Common myeloid progenitor, CD34-positive (primary cell): Measurements from ENCODE around the gene LHX2.
"Not testable (repeated sequence)": the region's sequence is repeated elsewhere in the genome, so short reads cannot be mapped to it uniquely, and the experiment has no call there.

Experiments
- CTCF ChIA-PET: fragments of 350-600 bp; sonication (Branson Sonifier 250); formaldehyde crosslinking; loops from one replicate; lab custom pipeline; 2021; ENCODE audit warnings: antibody characterized with exemption; lab: Charles Lee
- POLR2A ChIA-PET: fragments of 350-600 bp; sonication (Branson Sonifier 250); formaldehyde crosslinking; loops from one replicate; lab custom pipeline; 2021; ENCODE audit warnings: antibody characterized with exemption; lab: Charles Lee
- DNase-seq, 3 donors: peaks; one replicate each; pipeline versions ENCODE4 v3.0.0 to v3.0.0-alpha.2; 2013
- H3K27ac ChIP-seq, 2 experiments: 1 replicate in 1 of 2; 2 replicates in 1 of 2; pipeline ENCODE4 v1.7.0; 2013; ENCODE audit warnings: inconsistent platforms in 2 of 2, low read length in 2 of 2, mild to moderate bottlenecking in 2 of 2, low read depth in 1 of 2, moderate library complexity in 1 of 2; ENCODE audit not compliant: severe bottlenecking in 2 of 2, insufficient read depth in 1 of 2, poor library complexity in 1 of 2
- H3K27me3 ChIP-seq, 5 experiments: replicated peaks in 2 of 5; 1 replicate in 3 of 5; 2 replicates in 2 of 5; pipeline versions ENCODE4 v1.6.1 to v1.7.0; 2013; ENCODE audit warnings: low read length in 4 of 5, mild to moderate bottlenecking in 2 of 5, moderate library complexity in 2 of 5, inconsistent platforms in 1 of 5; ENCODE audit not compliant: insufficient read depth in 5 of 5, control insufficient read depth in 4 of 5
- H3K36me3 ChIP-seq, 4 experiments: 1 replicate in 2 of 4; 2 replicates in 2 of 4; pipeline versions ENCODE4 v1.6.1 to v1.7.0; 2013; ENCODE audit warnings: low read length in 3 of 4, control low read depth in 1 of 4, mild to moderate bottlenecking in 1 of 4; ENCODE audit not compliant: control insufficient read depth in 4 of 4, insufficient read depth in 4 of 4
- H3K4me1 ChIP-seq, 4 experiments: 1 replicate in 3 of 4; 2 replicates in 1 of 4; pipeline versions ENCODE4 v1.6.1 to v1.7.1; 2013; ENCODE audit warnings: low read length in 3 of 4, mild to moderate bottlenecking in 3 of 4, control low read depth in 1 of 4, inconsistent platforms in 1 of 4, moderate library complexity in 1 of 4; ENCODE audit not compliant: control insufficient read depth in 4 of 4, insufficient read depth in 4 of 4; ENCODE audit errors: control extremely low read depth in 1 of 4
- H3K4me3 ChIP-seq, 7 experiments: 1 replicate in 4 of 7; 2 replicates in 3 of 7; pipeline versions ENCODE4 v1.5.1 to v1.7.0; 2013; ENCODE audit warnings: mild to moderate bottlenecking in 7 of 7, low read length in 6 of 7, moderate library complexity in 6 of 7, inconsistent platforms in 2 of 7, low read depth in 2 of 7, control low read depth in 1 of 7; ENCODE audit not compliant: insufficient read depth in 4 of 7, control insufficient read depth in 1 of 7; ENCODE audit errors: extremely low read depth in 1 of 7
- H3K9me3 ChIP-seq, 5 experiments: 1 replicate in 4 of 5; 2 replicates in 1 of 5; pipeline versions ENCODE4 v1.6.1 to v1.7.1; 2013; ENCODE audit warnings: low read length in 4 of 5, mild to moderate bottlenecking in 2 of 5, inconsistent platforms in 1 of 5, low read depth in 1 of 5, moderate library complexity in 1 of 5; ENCODE audit not compliant: control insufficient read depth in 4 of 5, insufficient read depth in 2 of 5; ENCODE audit errors: control extremely low read depth in 1 of 5
- WGBS: methylation state at CpG from one replicate; pipeline ENCODE4 v1.1.5; 2013; ENCODE audit not compliant: insufficient coverage; 5-methylcytosine and 5-hydroxymethylcytosine counted together

LHX2 gene

GRCh38 chr9:123974471-123974870 lies 37.1 kb upstream of the LHX2 start:
- no peaks in the 10 kb centered on the region for H3K36me3 ChIP-seq
- peaks cover 0 to 11% (median 5%) of the 10 kb centered on the region in 5 experiments for H3K9me3 ChIP-seq
- ChIA-PET POLR2A (no interaction called here), CTCF (no interaction called here)
- H3K4me1 ChIP-seq, result no peaks in the 10 kb centered on the region
- H3K27ac ChIP-seq, result no peak overlapping the region
- WGBS, result 80% methylated on average over 11 of the region's 12 CpGs
- H3K4me3 ChIP-seq, result no peak overlapping the region
- DNase-seq, result no peak
- H3K27me3 ChIP-seq, result peaks cover 0 to 40% (median 6%) of the 10 kb centered on the region in 5 experiments

- H3K4me3 ChIP-seq, result no peak overlapping the region
- no peak for DNase-seq
- H3K27me3 ChIP-seq, result peaks cover 0 to 53% (median 10%) of the 10 kb centered on the region in 5 experiments
- WGBS, result 92% methylated on average over 3 of the region's 3 CpGs
- H3K27ac ChIP-seq, result no peak overlapping the region
- H3K36me3 ChIP-seq, result no peaks in the 10 kb centered on the region
- H3K9me3 ChIP-seq, result peaks cover 0 to 15% (median 8%) of the 10 kb centered on the region in 5 experiments
- POLR2A ChIA-PET, result no interaction called here
- CTCF ChIA-PET, result no interaction called here
- H3K4me1 ChIP-seq, result no peaks in the 10 kb centered on the region
Observed at GRCh38 chr9:123975871-123976270, 35.7 kb upstream of the LHX2 start.

- H3K9me3 ChIP-seq, result peaks cover 0 to 15% (median 8%) of the 10 kb centered on the region in 5 experiments
- DNase-seq, H3K36me3 ChIP-seq, H3K27ac ChIP-seq, H3K4me1 ChIP-seq, POLR2A ChIA-PET, CTCF ChIA-PET, H3K4me3 ChIP-seq: not testable (repeated sequence)
- WGBS, result no CpG with 5 or more reads among the region's 9 CpGs
- H3K27me3 ChIP-seq, result peaks cover 0 to 53% (median 13%) of the 10 kb centered on the region in 5 experiments
Observed at GRCh38 chr9:123976579-123976978, 35.0 kb upstream of the LHX2 start.

GRCh38 chr9:123978981-123979380 lies 32.6 kb upstream of the LHX2 start:
- Histone ChIP-seq H3K4me3 (no peak overlapping the region), H3K4me1 (no peaks in the 10 kb centered on the region), H3K9me3 (peaks cover 0 to 9% (median 8%) of the 10 kb centered on the region in 5 experiments), H3K36me3 (no peaks in the 10 kb centered on the region), H3K27ac (no peak overlapping the region), H3K27me3 (peaks cover 0 to 54% (median 21%) of the 10 kb centered on the region in 5 experiments)
- ChIA-PET POLR2A (no interaction called here), CTCF (no interaction called here)
- 100% methylated on average over 3 of the region's 5 CpGs for WGBS
- DNase-seq, result no peak

GRCh38 chr9:123982535-123982934 lies 29.0 kb upstream of the LHX2 start:
- DNase-seq, result no peak
- ChIA-PET POLR2A (no interaction called here), CTCF (no interaction called here)
- no peaks in the 10 kb centered on the region for H3K36me3 ChIP-seq
- H3K27ac ChIP-seq, result no peak overlapping the region
- WGBS, result 92% methylated on average over 6 of the region's 6 CpGs
- H3K4me1 ChIP-seq, result no peaks in the 10 kb centered on the region
- H3K4me3 ChIP-seq, result no peak overlapping the region
- H3K27me3 ChIP-seq, result peaks cover 0 to 65% (median 23%) of the 10 kb centered on the region in 5 experiments
- H3K9me3 ChIP-seq, result peaks cover 0 to 9% (median 8%) of the 10 kb centered on the region in 5 experiments

- ChIA-PET POLR2A (no interaction called here), CTCF (no interaction called here)
- H3K4me1 ChIP-seq, result no peaks in the 10 kb centered on the region
- H3K4me3 ChIP-seq, result no peak overlapping the region
- peaks cover 0 to 69% (median 23%) of the 10 kb centered on the region in 5 experiments for H3K27me3 ChIP-seq
- DNase-seq, result no peak
- H3K36me3 ChIP-seq, result no peaks in the 10 kb centered on the region
- peaks cover 0 to 9% (median 8%) of the 10 kb centered on the region in 5 experiments for H3K9me3 ChIP-seq
- WGBS, result 94% methylated on average over 2 of the region's 3 CpGs
- H3K27ac ChIP-seq, result no peak overlapping the region
Observed at GRCh38 chr9:123983047-123983446, 28.5 kb upstream of the LHX2 start.

GRCh38 chr9:123984802-123985201 lies 26.8 kb upstream of the LHX2 start:
- WGBS, result 95% methylated on average over 3 of the region's 3 CpGs
- H3K4me3 ChIP-seq, result no peak overlapping the region
- no peaks in the 10 kb centered on the region for H3K4me1 ChIP-seq
- peaks cover 2 to 71% (median 28%) of the 10 kb centered on the region in 5 experiments for H3K27me3 ChIP-seq
- no peak for DNase-seq
- no peak overlapping the region for H3K27ac ChIP-seq
- CTCF ChIA-PET, result interaction anchor here (0.6 kb wide), 1 partner anchor 54 kb away, joined by 3 read pairs; no protein-coding TSS in a partner anchor
- H3K36me3 ChIP-seq, result no peaks in the 10 kb centered on the region
- peaks cover 0 to 2% (median 0%) of the 10 kb centered on the region in 5 experiments for H3K9me3 ChIP-seq
- POLR2A ChIA-PET, result no interaction called here
